ENCODE results near the gene MAP3K7CL.
A peak's percentile ranks its signal among the peaks of the same experiment; 100 is the strongest.

The MAP3K7CL gene

DNA sequence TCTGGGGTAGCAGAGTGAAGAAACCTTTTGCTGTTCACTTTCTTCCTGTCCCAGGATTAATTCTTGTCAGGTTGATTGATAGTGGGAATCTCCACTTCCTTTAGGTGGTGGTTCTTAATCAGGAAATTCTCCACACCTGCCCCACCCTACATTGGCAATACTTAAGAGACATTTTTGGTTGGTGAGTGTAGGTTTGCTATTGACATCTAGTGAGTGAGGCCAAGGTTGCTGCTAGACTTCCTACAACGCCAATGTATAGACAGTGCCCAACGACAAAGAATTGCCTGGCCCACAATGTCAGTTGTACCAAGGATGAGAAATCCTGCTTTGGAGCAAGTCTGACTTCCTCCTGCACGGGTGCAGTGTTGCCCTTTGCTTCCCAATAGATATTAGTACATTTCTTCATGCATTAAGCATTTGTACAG is 38.5 kb downstream of the MAP3K7CL start:
- no peak for DNase-seq (ENCODE audit: low read depth)

DNA sequence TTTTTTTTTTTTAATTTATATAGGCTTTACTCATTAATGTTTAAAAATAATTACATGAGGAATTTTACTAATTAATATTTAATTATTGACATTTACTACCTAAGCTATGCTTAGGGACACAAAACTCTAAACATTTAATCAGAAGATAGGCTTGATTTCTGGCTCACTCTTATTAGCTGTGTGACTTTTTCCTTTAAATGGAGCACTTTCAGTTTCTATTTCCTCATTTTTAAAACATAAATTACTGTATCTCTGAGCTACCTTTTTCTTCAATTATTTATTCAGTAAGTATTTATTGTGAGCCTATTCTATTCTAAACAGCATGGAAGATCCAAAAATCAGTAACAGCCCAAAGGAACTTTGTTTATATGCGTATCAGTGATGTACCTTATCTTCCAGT is 40.5 kb downstream of the MAP3K7CL start:
- no peak for DNase-seq (ENCODE audit: low read depth)

DNA sequence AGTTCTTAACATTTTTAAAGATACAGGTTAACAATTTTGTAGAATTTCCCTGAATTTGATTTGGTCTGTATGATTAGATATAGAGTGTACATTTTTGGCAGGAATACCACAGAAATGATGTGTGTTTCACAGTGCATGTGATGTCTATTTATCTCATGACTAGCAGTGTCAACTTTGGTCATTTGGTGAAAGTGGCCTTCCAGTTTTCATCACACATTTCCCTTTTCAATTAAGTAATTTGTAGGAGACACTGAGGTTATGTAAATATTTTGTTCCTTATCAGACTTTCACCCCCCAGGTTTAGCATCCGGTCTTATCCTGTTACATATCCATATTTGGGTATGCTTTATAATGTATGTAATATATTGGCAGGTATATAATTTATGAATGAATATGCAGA is 41.8 kb downstream of the MAP3K7CL start:
- DNase-seq (ENCODE audit: low read depth), result no peak

DNA sequence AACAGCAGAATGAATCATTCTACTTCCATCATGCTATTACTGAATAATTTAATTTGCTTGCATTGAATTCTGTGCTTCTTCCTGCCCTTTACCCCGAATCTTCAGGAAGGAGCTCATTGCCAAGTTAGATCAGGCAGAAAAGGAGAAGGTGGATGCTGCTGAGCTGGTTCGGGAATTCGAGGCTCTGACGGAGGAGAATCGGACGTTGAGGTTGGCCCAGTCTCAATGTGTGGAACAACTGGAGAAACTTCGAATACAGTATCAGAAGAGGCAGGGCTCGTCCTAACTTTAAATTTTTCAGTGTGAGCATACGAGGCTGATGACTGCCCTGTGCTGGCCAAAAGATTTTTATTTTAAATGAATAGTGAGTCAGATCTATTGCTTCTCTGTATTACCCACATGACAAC is 44.2 kb downstream of the MAP3K7CL start:
- no peak for DNase-seq (ENCODE audit: low read depth)

DNA sequence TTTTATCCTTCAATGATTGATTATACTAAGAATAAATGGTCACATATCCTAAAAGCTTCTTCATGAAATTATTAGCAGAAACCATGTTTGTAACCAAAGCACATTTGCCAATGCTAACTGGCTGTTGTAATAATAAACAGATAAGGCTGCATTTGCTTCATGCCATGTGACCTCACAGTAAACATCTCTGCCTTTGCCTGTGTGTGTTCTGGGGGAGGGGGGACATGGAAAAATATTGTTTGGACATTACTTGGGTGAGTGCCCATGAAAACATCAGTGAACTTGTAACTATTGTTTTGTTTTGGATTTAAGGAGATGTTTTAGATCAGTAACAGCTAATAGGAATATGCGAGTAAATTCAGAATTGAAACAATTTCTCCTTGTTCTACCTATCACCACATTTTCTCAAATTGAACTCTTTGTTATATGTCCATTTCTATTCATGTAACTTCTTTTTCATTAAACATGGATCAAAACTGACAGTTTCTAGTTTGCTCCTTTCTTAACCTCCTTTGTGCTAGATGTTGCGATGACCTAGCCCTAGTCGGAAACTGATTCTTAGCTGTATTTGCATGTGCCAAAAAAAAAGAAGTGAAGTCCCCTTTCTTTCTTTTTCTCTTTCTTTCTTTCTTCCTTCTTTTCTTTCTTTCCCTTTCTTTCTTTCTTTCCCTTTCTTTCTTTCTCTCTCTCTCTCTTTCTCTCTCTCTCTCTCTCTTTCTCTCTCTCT is 45.1 kb downstream of the MAP3K7CL start:
- no peak for DNase-seq (ENCODE audit: low read depth)

DNA sequence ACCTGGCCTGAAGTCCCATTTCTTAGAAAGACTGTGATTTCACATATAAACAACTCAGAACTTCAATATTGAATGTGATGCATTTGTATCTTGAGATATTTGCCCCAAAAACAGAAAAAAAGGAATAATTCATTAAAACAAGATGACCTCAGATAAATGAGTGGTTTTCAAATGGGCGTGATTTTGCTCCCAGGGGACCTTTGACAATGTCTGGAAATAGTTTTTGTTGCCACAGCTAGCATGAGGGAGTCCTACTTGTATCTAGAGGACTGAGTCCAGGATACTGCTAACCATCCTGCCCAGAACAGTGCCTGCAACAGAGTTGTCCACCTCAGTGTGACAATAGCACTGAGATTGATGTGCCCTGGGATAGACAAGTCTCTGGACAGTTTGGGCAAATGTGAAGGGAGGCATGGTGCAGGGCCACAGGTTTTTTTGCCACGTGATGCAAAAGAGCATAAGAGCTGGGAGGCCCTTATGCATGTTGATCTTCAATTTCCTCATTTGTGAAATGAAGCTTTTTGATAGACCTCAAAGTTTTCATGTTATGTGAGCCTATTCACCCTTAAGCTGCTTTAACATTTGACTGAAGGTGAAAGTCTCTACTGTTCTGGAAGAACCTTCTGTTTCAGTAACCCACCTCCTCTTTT is 46.2 kb downstream of the MAP3K7CL start:
- no peak for DNase-seq (ENCODE audit: low read depth)

DNA sequence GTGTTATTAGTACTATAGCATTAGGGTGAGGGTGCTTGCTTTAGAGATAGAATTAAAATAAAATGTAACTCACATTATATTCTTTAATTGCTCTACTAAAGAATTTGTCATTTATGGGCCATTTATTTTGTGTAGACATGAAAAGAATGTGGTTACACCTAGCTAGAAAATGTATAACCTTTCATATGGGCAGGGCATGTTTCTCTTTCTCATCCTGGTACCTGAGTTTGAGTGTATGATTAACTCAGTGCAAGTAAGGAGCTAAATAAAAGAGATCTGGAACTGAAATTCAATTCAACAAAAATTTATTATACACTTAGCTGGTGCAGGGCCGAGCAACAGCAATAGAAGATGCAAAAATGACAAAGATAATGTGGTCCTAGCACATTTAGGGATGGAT is 47.4 kb downstream of the MAP3K7CL start:
- DNase-seq (ENCODE audit: low read depth), result no peak

DNA sequence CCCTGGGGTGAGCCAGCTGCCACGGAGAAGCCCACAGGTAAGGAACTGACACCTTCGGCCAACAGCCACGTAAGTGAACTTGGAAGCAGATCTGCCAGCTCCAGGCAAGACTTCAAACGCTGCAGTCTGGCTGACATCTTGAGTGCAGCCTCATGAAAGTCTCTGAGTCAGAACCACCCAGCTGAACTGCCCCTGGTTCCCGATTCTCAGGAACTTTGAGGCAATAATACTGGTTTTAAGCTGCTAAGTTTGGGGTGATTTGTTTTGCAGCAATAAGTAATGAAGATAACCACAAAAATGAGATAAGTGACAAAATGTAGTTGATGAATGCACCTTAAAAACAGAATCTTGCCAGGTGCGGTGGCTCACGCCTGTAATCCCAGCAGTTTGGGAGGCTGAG is 48.5 kb downstream of the MAP3K7CL start:
- no peak for DNase-seq (ENCODE audit: low read depth)

DNA sequence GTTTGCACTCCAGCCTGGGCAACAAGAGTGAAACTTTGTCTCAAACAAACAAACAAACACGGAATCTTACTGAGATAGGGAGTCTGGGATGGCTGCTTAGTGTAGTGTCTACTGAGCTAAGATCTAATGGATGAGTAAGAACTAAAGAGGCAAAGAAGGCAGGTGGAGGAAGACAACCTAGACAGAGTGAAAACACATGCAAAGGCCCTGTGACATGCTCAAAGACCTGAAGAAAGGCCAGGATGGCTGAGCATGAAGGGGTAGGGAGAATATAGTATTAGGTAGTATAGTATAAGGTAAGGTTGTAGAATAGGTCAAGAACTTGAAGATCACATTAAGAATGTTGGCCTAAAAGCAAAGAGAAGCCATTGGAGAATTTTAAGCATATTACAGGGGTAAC is 49.1 kb downstream of the MAP3K7CL start:
- no peak for DNase-seq (ENCODE audit: low read depth)

DNA sequence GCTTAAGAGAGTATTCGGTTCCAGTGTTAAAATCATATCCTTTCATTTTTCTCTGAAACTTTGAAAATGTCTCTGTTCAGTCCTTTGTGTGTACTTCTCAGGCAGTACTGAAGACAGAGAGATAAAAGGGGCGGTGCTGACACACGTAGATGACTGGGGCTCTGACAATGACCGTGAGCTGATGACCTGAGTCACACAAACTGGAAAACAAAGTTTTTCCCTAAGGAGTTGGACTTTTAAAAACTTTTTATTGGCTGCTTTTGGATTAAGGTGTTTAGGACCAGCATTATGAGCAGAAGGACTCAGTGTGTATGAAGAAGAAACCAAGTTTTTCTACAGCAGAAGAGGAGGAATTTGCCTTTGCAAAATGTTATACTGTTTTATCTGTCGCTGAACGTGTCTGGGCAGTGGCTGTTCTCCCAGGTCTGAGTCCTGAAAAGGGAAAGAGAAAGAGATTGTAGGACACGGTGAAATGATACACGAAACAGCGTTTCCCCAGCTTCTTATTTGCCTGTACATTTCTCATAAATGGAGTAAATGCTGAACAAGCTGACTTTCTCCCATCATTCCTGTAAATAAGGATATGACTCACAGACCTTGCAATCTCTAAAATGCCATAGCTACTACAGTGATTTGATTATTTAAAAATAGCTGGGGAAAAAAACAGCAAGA is 51.5 kb downstream of the MAP3K7CL start:
- DNase-seq (ENCODE audit: low read depth), result no peak

DNA sequence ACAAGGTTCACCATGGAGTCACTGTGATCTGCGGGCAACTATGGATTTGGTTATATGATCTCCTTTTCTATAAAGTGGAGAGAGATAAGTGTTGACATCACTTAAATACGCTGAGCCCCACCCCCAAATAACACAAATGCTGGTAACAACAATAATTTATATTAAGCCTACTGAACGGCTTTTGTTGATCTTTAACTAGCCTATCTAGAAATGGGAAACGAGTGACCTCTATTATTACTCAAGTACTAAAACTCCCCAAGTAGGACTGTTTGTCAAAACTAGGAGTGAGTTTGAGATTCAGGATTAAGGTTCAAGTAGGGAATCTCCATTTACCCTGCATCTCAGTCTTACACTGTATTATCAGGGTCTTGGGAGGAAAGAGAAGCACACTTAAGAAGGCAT is 52.2 kb downstream of the MAP3K7CL start:
- DNase-seq (ENCODE audit: low read depth), result no peak

DNA sequence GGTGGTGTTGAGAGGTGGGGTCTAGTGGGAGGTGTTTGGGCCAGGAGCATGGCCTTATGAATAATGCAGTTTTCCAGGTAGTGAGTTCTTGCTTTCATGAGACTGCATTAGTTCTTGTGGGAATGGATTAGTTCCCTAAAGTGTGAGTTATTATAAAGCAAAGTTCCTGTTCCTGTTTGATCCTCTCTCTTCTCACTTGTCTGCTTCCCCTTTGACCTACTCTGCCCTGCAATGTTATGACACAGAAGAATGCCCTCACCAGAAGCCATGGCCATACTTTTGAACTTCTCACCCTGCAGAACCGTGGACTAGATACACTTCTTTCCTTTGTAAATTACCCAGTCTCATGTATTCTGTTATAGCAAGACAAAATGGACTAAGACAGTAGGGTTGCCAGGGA is 53.6 kb downstream of the MAP3K7CL start:
- no peak for DNase-seq (ENCODE audit: low read depth)

DNA sequence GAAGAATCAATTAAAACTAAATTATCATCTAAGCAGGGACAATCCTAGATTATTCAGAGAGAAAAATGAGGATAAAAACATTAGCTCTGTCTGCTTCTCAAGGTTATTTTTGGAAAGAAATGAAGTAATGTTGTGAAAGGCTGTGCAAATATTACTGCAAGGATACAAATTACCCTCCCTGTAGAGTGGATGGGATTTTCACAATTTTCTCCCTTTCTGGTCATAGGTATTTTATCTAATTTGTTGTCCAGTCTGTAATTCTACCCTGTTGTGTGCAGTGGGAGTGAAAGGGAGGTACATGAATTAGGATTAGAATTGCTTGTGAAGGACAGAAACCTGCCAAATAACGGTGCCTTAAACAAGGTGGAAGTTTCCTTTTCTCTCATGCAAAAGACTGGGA is 54.7 kb downstream of the MAP3K7CL start:
- DNase-seq (ENCODE audit: low read depth), result no peak

DNA sequence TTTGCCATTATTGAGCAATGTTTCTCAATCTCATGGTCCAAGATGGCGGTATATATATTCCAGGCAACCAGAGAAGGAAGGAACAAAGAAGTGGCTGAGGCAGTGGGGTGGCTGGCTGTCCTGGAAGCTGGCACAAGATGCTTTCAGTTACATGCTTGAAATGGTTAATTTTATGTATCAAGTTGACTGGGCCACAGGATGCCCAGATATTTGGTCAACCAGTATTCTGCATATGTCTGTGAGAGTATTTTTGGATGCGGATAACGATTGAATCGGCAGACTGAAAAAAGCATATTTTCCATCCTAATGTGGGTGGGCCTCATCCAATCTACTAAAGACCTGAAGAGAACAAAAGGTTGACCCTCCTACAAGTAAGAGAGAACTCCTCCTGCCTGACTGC is 55.2 kb downstream of the MAP3K7CL start:
- no peak for DNase-seq (ENCODE audit: low read depth)

DNA sequence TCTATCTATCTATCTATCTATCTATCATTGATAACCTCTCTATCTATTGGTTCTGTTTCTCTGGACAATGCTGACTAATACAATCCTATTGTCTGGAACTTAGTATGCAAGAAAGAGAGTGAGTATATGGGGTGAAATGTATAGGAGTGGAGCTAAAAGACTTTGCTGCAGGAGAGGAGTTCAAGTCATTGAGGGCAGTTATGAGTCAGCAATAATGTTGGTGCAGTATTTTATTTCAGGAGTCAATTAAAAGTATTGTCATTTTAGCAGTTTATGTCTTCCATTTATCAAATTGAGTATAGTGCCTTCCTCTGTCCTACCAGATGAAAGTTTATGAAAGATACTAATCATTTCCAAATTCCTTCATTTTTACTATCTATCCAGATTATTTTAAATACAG is 55.8 kb downstream of the MAP3K7CL start:
- DNase-seq (ENCODE audit: low read depth), result no peak

DNA sequence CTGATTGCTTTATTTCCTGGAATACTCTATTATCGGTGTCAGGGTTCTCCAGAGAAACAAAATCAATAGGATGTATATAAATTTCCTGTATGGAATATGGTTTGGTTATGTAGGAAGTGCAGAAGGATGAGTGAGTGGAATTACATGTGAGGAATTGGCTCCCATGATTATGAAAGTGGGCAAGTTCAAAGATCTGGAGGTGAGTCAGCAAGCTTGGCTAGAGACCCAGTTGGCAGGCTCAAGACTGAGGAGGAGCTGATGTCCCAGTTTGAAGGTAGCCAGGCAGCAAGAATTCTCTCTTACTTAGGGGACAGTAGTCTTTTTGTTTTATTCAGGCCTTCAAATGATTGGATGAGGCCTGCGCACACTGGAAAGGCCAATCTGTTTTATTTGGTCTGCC is 57.5 kb downstream of the MAP3K7CL start:
- no peak for DNase-seq (ENCODE audit: low read depth)

DNA sequence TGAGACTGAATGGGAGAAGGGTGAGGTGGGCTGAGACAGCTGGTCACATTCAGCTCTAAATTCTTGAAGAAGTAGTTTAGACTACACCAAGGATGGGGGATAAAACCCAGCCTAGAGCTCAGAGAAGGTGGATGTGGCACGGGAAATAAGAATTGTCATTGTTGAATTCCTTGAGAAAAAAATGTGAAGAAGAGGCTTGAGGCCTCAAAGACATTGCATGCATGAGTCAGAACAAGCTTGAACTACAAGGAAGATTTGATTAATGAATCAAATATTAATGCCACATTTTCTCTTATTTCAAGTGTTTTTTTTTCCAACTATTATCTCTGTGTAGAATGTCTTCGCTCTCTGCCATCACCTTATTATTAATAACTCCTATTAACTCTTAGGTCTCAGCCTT is 58.9 kb downstream of the MAP3K7CL start:
- no peak for DNase-seq (ENCODE audit: low read depth)

DNA sequence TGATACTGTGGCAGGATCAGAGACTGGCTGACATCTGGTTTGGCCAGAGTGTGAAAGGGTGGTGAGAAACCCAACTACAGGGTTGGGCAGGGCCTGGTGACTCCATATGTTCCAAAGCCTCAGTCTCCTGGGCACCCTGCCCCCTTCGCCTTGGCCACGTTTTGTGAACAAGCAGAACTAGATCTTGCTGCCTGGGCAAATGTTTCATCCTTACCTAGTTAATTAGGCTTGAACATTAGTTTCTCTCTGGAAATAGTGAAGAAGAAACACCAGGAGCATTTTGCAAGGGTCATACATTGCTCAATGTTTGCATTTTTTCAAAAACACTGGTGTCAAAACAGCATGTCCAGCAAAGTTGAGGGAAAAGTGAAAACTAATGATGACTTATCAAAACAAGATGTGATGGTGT is 60.5 kb downstream of the MAP3K7CL start:
- DNase-seq (ENCODE audit: low read depth), result no peak

DNA sequence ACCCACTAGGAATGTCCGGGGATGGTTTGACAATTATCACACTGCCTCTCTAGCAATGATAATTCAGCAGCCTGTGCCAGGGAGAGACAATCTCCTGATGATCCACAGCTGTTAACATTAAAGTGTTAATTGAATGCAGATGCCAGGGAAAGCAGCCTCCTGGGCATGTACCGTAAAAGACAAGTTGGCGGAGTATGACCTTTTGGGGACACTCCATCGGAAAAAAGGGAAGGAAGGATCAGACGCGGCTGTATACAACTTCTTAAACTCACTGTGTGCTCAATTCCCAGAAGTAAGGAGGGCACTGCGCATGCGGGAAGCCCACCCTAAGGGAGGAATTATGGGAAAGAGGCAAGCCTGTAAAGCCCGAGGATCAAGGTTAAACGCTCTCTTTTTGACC is 62.6 kb downstream of the MAP3K7CL start:
- DNase-seq (ENCODE audit: low read depth), result no peak

DNA sequence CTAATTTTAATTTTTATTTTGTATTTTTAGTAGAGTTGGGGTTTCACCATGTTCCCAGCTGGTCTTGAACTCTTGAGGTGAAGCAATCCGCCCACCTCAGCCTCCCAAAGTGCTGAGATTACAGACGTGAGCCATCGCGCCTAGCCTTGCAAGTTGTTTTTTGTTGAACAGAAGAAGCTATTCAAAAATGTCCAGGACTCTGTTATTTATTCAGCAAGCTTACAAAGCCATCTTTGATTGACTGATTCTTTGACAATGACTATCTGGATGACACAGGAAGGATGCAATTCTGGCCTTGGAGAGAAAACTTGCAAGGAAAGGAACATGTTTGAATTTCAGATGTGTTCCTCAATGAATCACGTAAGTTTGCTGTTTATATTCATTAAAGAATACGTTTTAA is 63.5 kb downstream of the MAP3K7CL start:
- DNase-seq (ENCODE audit: low read depth), result no peak

DNA sequence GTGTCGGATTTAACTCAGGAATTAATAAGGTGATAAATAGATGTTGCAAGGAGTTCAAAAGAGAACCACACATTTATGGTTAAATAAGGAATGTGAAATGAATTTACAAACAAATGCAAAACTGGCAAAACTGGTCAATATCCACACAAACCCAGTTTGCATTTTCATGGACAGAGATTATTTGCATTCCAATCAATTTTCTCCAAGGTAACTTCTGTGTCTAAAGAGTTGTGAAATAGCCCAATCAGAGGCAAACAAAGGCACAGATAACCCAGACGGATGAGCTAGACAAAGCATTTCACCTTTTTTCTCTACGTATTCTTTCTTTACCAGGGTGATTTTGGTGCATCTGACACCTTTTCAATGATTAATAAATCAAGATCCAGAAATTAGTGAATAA is 63.9 kb downstream of the MAP3K7CL start:
- DNase-seq (ENCODE audit: low read depth), result no peak

DNA sequence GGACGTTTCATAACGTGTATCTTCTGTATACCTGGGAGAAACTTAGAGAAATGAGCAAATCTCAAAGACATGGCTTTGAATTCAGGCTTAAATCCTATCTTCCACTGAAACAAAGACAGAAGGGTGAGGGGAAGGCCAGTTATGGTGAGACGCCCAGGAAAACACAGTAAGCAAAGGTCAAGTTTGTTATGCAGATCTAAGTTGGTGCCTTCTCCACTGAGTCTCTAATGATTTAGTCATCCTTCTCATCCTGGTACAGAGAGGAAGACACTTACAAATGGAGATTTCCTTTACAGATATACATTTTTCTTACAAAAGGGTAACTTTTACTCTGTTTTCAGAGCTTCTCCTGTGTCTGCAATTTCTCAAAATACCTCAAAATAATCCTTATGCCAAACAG is 64.4 kb downstream of the MAP3K7CL start:
- DNase-seq (ENCODE audit: low read depth), result no peak

DNA sequence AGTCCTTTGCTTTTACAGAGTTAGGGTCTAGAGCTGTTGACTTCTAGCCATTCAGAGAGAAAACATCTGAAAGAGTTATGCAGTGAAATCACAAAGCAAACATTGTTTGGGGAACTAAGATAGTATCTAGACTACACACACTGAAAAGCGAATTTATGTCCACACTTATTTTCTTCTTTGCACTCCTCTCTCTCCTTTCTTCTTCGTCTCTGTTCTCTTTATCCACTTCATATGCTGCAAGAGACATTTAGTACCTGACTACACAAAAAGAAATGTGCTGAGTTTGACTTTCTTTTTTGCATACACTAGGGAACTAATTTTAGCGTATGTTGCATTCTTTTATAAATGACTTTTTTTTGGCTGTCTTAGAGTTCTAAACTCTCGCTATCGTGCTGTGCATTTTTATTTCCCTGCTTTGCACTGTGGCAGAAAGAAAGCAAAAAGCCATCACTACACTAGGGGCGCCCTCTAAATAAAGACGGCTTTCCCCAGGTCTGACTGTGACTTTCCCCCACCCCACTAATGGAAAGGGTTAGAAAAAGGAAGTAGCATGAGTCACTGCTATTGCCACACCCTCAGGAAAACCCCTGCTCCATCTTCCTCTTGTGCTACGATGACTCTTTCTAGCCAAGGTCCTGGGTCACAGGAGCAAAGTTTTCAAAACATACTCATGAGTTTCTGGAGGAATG is 65.7 kb downstream of the MAP3K7CL start:
- DNase-seq (ENCODE audit: low read depth), result peak; percentile 41
